MCF 10A (cell line): ENCODE results near the gene CAPZB. TPM values are rescaled to one million over a fixed set of nuclear protein-coding genes. Genes with fewer than 3 reads are reported as not detected.

Experiments used
- BruUV-seq: library from RNA; stranded (reverse); fragments of 400-500 nt; replicated peaks from 2 replicates; lab custom pipeline; 2021; lab: Mats Ljungman, UMichigan
- CTCF ChIA-PET: fragments of 300-600 bp; sonication (Branson Sonifier 250); formaldehyde crosslinking; extraction: SDS; loops from one replicate; lab custom pipeline; 2021; ENCODE audit warnings: antibody characterized with exemption, inconsistent platforms; lab: Yijun Ruan, JAX
- POLR2A ChIA-PET: fragments of 300-600, 350-650 bp; sonication (Branson Sonifier 250); formaldehyde crosslinking; extraction: SDS; loops from one replicate; lab custom pipeline; 2020; ENCODE audit warnings: antibody characterized with exemption, inconsistent platforms; lab: Yijun Ruan, JAX
- DNase-seq: peaks from one replicate; pipeline ENCODE4 v3.0.0-alpha.2; 2018; ENCODE audit not compliant: unreplicated experiment
- H3K27ac Mint-ChIP-seq: one replicate; pipeline ENCODE4 v1.8.0; 2022; ENCODE audit warnings: mild to moderate bottlenecking, low read depth, mixed read lengths; ENCODE audit not compliant: unreplicated experiment
- H3K27me3 Mint-ChIP-seq: one replicate; pipeline ENCODE4 v1.8.0; 2022; ENCODE audit warnings: mixed read lengths; ENCODE audit not compliant: insufficient read depth, unreplicated experiment
- H3K36me3 Mint-ChIP-seq: one replicate; pipeline ENCODE4 v1.8.0; 2022; ENCODE audit warnings: mild to moderate bottlenecking, moderate library complexity, mixed read lengths; ENCODE audit not compliant: insufficient read depth, unreplicated experiment
- H3K4me1 Mint-ChIP-seq: one replicate; pipeline ENCODE4 v1.8.0; 2022; ENCODE audit warnings: mixed read lengths; ENCODE audit not compliant: insufficient read depth, unreplicated experiment
- H3K4me3 Mint-ChIP-seq: one replicate; pipeline ENCODE4 v1.8.0; 2022; ENCODE audit warnings: mild to moderate bottlenecking, moderate library complexity, mixed read lengths; ENCODE audit not compliant: unreplicated experiment
- H3K9me3 Mint-ChIP-seq: one replicate; pipeline ENCODE4 v1.8.0; 2022; ENCODE audit warnings: mixed read lengths; ENCODE audit not compliant: unreplicated experiment
- CTCF ChIP-seq: fragments of 200-600 bp; IDR thresholded peaks from one replicate; pipeline ENCODE4 v1.8.0; 2022; ENCODE audit warnings: antibody characterized with exemption, mild to moderate bottlenecking; ENCODE audit not compliant: unreplicated experiment
- intact Hi-C: fragments of 100-400 bp; cut with micrococcal nuclease; formaldehyde crosslinking; loops from 2 replicates; pipeline ENCODE4 v1.14.1; 2022
- total RNA-seq: library from RNA; stranded (reverse); gene quantifications from 2 replicates; pipeline ENCODE4 v1.2.3, GENCODE V29; 2022

The CAPZB gene
- total RNA-seq, 1 experiment from 2014 or later = 252 TPM

- no peak overlapping the region for H3K27ac Mint-ChIP-seq
- CTCF ChIA-PET = no interaction called here
- TF ChIP-seq CTCF = no peak
- no TSS peak for BruUV-seq
- no peaks in the 10 kb centered on the region for H3K9me3 Mint-ChIP-seq
- no peaks in the 10 kb centered on the region for H3K4me1 Mint-ChIP-seq
- intact Hi-C loops = no loop called here
- POLR2A ChIA-PET = no interaction called here
- H3K4me3 Mint-ChIP-seq = no peak overlapping the region
- DNase-seq = no peak
- H3K27me3 Mint-ChIP-seq = no peaks in the 10 kb centered on the region
- peaks cover 44% of the 10 kb centered on the region for H3K36me3 Mint-ChIP-seq
Observed at GRCh38 chr1:19321071-19321470, 164.3 kb downstream of the CAPZB start.

- DNase-seq = no peak
- H3K4me1 Mint-ChIP-seq = no peaks in the 10 kb centered on the region
- peaks cover 36% of the 10 kb centered on the region for H3K36me3 Mint-ChIP-seq
- ChIA-PET POLR2A (no interaction called here), CTCF (interaction anchor here (0.6 kb wide), 1 partner anchor 335 kb away, joined by 4 read pairs; no protein-coding TSS in a partner anchor)
- H3K9me3 Mint-ChIP-seq = no peaks in the 10 kb centered on the region
- BruUV-seq = no TSS peak
- no peaks in the 10 kb centered on the region for H3K27me3 Mint-ChIP-seq
- H3K27ac Mint-ChIP-seq = peak overlapping the region; percentile 79
- intact Hi-C loops = no loop called here
- H3K4me3 Mint-ChIP-seq = no peak overlapping the region
- TF ChIP-seq CTCF = no peak
Observed at GRCh38 chr1:19319196-19319595, 166.1 kb downstream of the CAPZB start.

GRCh38 chr1:19317126-19317910 is 168.0 kb downstream of the CAPZB start:
- no peak for TF ChIP-seq CTCF
- H3K4me1 Mint-ChIP-seq = peaks cover 9% of the 10 kb centered on the region
- ChIA-PET POLR2A (interaction anchor here (2.1 kb wide), 1 partner anchor 66 kb away, joined by 4 read pairs; the partner anchor contains the start of genes EMC1 and MRTO4), CTCF (no interaction called here)
- no peaks in the 10 kb centered on the region for H3K9me3 Mint-ChIP-seq
- no peak overlapping the region for H3K4me3 Mint-ChIP-seq
- BruUV-seq = no TSS peak
- no peak overlapping the region for H3K27ac Mint-ChIP-seq
- peaks cover 26% of the 10 kb centered on the region for H3K36me3 Mint-ChIP-seq
- intact Hi-C loops = no loop called here
- H3K27me3 Mint-ChIP-seq = no peaks in the 10 kb centered on the region
- DNase-seq = no peak

GRCh38 chr1:19315378-19316198 is 169.8 kb downstream of the CAPZB start:
- CTCF ChIA-PET = no interaction called here
- no peak for DNase-seq

More at GRCh38 chr1:19315378-19316198, 169.8 kb downstream of the CAPZB start:
- no TSS peak for BruUV-seq
- intact Hi-C loops = no loop called here
- Mint-ChIP-seq H3K27ac (no peak overlapping the region), H3K4me3 (no peak overlapping the region), H3K9me3 (no peaks in the 10 kb centered on the region), H3K4me1 (peaks cover 18% of the 10 kb centered on the region), H3K27me3 (no peaks in the 10 kb centered on the region), H3K36me3 (peaks cover 17% of the 10 kb centered on the region)
- POLR2A ChIA-PET = interaction anchor here (2.1 kb wide), 1 partner anchor 64 kb away, joined by 4 read pairs; the partner anchor contains the start of genes EMC1 and MRTO4
- no peak for TF ChIP-seq CTCF
